T47D (cell line): ENCODE data around the gene STRADA.
A peak's percentile ranks its signal among the peaks of the same experiment; 100 is the strongest.

ENCODE experiments used
- DNase-seq, 2 experiments: peaks; one replicate each; pipeline versions ENCODE4 v3.0.0 to v3.0.0-alpha.2; 2011 to 2012; ENCODE audit warnings: low read depth in 1 of 2, low spot score in 1 of 2
- JUND ChIP-seq: IDR thresholded peaks from 2 replicates; pipeline ENCODE4 v1.6.1; 2012; ENCODE audit warnings: low read depth
- in situ Hi-C: cut with HindIII; loops from 2 replicates; pipeline ENCODE4 v1.10.0; 2016; ENCODE audit warnings: low sequenced_read_pairs, low pct_unique_long_range_greater_than_20kb

The STRADA gene

DNA sequence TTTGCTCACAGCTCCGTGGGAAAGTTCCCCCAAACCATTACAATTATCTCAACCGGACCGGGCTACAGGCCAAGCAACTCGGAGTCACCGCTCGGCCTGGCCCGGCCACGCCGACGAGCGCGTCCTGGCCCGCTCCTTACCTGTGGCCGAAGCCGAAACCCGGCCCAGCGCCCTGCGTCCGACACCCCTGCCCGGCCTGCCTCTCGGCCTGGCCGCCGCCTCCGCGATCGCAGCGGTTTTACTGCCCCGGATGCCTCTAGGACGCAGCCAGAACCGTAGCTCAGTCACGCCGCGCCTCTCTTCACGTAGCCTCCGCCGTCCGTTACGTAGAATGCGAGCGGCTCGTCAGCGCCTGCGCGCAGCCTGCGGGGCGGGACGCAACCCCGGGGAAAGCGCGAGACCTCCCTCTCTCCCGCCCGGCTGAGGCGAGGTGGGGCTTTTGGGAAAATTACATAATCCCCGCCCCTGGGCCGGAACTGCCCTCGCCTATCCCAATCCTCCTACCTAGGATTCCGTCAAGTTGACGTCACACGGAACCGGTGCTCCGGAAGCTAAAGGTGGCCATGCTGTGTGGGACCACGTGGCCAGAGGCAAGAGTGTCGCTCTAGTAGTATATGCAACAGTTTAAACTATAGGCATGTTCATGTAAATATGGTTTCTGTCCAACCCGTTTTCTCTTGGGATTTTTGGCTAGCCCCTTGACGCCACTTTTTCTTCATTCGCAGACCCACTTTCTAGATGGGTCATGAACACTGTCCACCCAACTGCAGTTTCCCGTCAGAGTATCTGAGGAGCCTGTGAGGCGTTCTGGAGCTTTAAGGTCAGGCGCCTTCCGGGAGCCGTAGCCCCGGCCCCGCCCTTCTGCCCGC lies 31.9 kb upstream of the STRADA start, which contains the start of gene CCDC47:
TSS of gene CCDC47 (minus strand) at position 326 of the 869 bp plus-strand sequence. CDS start 7,422 bp downstream, outside the sequence.
- peak; percentile 99 to 100 for DNase-seq
- in situ Hi-C loops, result no loop called here
- TF ChIP-seq JUND, result no peak

DNA sequence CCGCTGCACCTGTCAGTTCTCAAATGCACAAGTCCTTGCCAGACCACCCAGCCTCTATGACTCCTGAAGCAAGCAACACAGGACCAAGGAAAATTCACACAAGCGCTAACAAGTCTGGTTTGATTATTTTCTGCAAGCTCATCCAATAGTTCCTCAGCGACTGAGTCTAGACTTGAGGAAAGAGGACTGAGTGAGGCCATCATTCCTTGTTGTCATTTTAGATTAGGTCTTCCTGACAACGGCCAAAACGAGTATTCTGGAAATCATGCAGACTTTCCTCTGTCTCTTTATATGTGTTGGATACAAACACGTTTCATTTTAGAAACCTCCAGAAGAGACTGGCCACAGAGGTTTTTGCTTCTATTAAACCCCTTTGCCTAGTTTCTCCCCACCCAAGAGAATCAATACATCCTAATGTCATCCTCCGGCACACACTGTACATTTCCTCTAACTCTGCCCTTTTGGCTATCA lies 31.2 kb upstream of the STRADA start:
- in situ Hi-C loops, result no loop called here
- no peak for TF ChIP-seq JUND
- DNase-seq, result peak in 1 of 2 experiments; percentile 39

DNA sequence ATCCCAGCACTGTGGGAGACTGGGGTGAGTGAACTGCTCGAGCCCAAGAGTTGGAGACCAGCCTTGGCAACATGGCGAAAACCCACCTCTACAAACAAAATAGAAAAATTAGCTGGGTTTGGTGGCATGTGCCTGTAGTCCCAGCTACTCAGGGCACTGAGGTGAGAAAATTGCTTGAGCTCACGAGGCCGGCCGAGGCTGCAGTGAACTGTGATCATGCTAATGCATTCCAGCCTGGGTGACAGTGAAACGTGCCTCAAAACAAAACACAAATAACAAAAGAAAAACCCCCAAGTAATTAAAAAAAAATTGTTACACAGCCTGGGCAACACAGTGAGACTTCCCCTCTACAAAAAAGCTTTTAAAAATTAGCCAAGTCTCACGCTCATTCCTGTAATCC lies 26.8 kb upstream of the STRADA start:
- no peak for DNase-seq
- in situ Hi-C loops, result no loop called here
- no peak for TF ChIP-seq JUND

DNA sequence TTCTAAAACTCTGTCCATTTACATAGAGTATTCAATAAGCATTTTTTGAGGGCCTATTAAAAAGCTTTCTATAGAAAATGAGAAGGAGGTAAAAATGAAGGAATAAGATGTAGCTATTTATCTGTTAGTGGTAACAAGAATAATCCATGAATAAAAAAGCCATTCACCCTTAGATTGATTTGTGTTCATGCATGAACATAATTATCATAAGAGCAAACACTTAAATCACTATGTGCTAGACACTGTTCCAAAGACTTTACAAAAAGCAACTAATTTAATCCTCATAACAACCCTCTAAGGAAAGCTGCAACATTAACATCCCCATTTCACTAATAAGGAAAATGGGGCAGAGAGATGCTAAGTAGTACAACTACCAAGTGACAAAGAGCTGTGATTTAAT lies 25.2 kb upstream of the STRADA start:
- DNase-seq, result no peak
- no peak for TF ChIP-seq JUND
- in situ Hi-C loops, result no loop called here

DNA sequence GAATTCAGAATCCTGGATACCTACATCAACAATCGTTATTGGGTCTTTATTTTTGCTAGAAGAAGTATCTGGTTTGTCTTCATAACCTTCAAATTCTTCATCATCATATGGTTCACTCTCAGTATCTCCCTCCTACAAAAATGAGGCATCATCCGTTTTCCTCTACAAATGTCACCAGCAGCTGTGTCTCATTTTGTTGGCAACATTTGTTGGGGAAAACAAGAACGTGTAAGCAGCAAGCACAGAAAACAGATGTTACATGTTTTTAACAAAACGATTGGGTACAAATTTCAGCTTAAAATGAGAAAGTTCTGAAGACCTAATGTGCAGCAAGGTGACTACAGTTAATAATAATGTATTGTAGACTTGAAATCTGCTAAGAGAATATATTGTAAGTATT lies 23.1 kb upstream of the STRADA start:
- in situ Hi-C loops, result no loop called here
- no peak for TF ChIP-seq JUND

DNA sequence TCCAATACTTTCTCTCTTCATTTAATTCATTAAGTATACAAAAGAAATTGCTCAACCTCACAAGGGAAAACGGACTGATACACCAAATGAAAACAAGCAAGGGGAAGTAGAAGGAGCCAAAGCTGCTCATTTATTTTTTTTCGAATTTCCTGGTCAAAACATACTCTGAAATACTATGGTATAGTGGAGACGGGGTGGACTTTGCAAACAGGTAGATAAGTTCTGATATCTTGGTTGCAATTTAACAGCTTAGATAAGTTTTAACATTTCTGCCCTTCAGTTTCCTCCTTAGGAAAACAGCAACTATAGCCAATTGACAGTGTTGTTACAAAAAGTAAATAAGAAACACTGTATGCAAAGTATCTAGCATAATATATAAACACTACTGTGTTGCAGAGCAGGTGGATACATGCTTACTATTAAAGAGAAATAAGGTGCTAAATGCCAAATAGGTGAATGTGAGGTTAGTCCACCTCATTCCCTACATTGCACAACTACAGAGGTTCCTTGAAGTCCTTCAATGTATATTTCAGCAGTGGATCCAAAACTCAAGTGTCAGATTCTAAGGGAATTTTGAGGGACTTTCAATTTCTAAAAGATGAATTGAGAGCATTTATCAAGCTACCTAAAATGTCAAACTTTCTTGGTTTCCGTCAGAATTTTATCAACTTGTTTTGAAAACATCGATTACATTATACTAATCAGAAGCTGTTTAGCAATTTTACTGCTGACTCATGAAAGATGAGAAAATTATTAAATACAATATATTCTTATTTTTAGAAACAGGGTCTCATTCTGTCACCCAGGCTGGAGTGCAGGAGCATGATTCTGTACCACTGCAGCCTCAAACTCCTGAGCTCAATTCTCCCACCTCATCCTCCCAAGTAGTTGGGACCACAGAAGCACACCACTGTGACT lies 20.8 kb upstream of the STRADA start:
- no peak for DNase-seq
- in situ Hi-C loops, result no loop called here
- TF ChIP-seq JUND, result no peak

More for the DNA sequence above, 23.1 kb upstream of the STRADA start:
- DNase-seq, result no peak

DNA sequence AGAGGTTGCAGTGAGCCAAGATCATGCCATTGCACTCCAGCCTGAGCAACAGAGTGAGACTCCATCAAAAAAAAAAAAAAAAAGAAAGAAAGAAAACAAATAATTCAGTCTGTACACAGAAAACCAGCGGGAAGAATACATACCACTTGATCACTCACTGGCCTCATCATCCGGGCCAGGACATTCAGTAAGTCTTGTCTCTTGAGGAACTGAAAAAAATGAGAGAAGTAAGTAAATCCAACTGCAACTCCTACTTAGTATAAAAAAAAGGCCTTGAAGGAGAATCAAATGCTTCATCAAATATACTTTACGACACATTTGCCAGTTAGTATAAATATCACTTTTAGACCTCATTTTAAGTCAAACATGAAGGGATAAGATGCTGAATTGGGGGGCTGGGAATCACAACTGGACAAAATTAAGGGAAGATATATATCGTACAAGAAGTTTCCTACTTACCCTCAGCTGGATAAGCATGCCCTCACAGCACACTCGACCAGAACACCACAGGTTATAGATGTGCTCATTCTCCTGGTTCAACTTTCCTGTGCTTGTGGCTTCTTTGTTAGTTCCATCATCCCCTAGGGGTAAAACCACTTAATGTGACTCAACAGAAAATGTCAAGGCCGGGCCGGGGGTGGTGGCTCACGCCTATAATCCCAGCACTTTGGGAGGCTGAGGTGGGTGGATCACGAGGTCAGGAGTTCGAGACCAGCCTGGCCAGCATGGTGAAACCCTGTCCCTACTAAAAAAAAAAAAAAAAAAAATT lies 19.4 kb upstream of the STRADA start:
- DNase-seq, result no peak
- in situ Hi-C loops, result no loop called here
- no peak for TF ChIP-seq JUND

DNA sequence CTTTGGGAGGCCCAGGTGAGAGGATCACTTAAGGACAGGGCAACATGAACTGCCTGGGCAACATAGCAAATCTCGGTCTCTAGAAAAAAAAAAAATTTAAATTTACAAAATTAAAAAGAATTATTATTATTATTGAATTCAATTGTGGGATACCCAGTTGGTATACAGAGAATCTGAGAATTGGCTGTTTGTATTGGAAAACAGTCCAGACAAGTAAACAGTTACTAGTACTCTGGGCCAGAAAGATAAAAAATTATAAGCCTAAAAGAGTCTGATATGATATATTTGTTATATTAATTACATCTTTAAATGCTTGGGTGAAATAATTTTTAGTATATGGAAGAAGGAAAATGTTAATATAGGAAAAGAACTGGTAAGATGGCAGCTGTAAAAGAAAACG lies 16.8 kb upstream of the STRADA start:
- in situ Hi-C loops, result no loop called here
- no peak for DNase-seq
- no peak for TF ChIP-seq JUND

DNA sequence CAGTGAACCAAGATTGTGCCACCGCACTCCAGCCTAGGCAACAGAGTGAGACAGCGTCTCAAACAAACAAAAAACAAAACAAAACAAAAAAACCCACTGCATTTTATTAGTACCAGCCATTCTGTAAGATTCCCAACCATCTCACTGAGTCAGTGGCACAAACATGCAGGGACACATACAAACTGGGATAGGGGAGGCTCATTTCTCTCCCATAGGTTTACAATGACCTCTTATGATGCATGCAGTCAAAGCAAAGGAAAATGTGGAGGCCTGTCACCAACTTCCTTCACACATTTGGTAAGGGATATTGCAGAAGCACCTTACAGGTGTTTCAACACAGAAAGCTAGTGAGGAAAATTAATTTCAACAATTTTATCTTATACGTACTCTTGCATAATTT lies 12.4 kb upstream of the STRADA start:
- in situ Hi-C loops, result no loop called here
- no peak for TF ChIP-seq JUND
- no peak for DNase-seq

DNA sequence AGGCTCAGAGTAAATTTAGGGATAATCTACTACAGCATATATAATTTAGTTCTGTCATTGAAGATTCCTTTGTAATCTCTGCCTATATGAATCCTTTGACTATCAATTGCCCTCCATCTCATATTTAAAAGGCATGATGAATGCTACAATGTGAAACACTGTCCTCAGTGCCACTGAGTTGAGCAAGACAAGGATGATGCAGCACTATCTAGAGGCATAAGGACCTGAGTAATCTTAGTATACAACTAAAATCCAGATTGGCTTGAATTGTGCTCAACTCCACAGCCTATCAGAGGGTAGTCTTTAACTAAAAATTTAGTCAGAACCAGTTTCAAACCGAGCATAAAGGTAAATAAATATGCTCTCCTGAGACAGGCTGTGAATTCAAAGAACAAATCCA lies 11.6 kb upstream of the STRADA start:
- no peak for DNase-seq
- no peak for TF ChIP-seq JUND
- in situ Hi-C loops, result no loop called here

DNA sequence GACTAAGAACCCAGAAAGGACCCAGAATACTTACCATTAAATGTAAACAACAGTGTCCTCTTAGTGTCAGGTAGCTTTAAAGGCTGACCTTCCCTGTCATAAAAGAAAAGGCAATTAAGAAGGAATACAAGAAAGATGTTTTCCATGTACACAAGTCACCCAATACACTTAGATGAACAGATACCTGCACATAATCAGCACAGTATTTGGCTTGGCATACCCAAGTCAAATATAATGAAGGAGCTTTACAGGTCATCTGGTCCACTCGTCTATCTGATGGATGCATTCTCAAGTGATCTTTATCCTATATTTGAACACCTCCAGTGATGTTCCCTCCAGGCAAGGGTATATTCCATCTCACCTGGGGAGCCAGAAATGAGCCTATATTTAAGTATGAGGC lies 11.1 kb upstream of the STRADA start:
- peak in 1 of 2 experiments; percentile 73 for DNase-seq
- TF ChIP-seq JUND, result peak; percentile 89

DNA sequence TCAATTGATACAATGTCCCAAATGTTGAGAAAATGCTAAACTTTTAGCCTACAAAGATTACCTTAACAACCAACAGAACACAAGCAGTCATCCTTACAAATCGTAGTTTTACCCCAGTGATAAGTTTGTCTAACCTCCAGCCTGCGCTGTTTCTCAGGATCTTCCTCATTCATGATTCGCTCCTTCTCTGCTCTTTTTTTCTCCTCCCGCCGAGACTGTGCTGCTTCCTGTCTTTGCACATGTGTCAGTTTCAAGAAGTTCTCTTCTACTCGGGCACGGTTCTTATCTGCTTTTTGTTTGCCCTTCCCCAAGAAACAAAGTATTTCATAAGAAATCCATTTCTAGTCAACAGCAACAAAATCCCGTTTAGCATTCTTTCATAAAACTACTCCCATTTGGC lies 10.2 kb upstream of the STRADA start:
- no peak for TF ChIP-seq JUND
- DNase-seq, result no peak
- in situ Hi-C loops, result no loop called here

More for the DNA sequence above, 11.1 kb upstream of the STRADA start:
- in situ Hi-C loops, result no loop called here
